ENCODE measurements around the gene NCOA4. TPM values are rescaled to one million over a fixed set of nuclear protein-coding genes. Genes with fewer than 3 reads are reported as not detected.

The NCOA4 gene
- total and polyA plus RNA-seq, 5 experiments from 2014 or later, result 90.0 to 162 (median 153) TPM

GRCh38 chr10:46026106-46026505 is 4.3 kb downstream of the NCOA4 start:
- no peaks in the 10 kb centered on the region for H3K27me3 Mint-ChIP-seq
- POLR2A ChIA-PET, result no interaction called here
- peak overlapping the region in 2 of 10 donors; percentile 34 to 43 for H3K4me3 Mint-ChIP-seq
- H3K4me1 Mint-ChIP-seq, result peaks cover 37 to 95% (median 89%) of the 10 kb centered on the region in 4 donors
- ATAC-seq (no peak), DNase-seq (no peak)
- H3K27ac Mint-ChIP-seq, result peak overlapping the region in 1 of 10 donors; percentile 82
- peaks cover 0 to 21% (median 0%) of the 10 kb centered on the region in 3 donors for H3K36me3 Mint-ChIP-seq
- H3K9me3 Mint-ChIP-seq, result no peaks in the 10 kb centered on the region

- peak overlapping the region in 8 of 10 donors; percentile 8 to 92 (median 54) for H3K27ac Mint-ChIP-seq
- no peaks in the 10 kb centered on the region for H3K27me3 Mint-ChIP-seq
- H3K4me1 Mint-ChIP-seq, result peaks cover 36 to 95% (median 91%) of the 10 kb centered on the region in 4 donors
- ATAC-seq (no peak), DNase-seq (no peak)
- peaks cover 0 to 25% (median 0%) of the 10 kb centered on the region in 3 donors for H3K36me3 Mint-ChIP-seq
- POLR2A ChIA-PET, result interaction anchor here (0.8 kb wide), 1 partner anchor 66 kb away, joined by 3 read pairs; no protein-coding TSS in a partner anchor
- H3K9me3 Mint-ChIP-seq, result no peaks in the 10 kb centered on the region
- peak overlapping the region in 7 of 10 donors; percentile 5 to 43 (median 15) for H3K4me3 Mint-ChIP-seq
These were observed 5.0 kb downstream of the NCOA4 start for GRCh38 chr10:46025406-46025805.

- H3K27ac Mint-ChIP-seq, result peak overlapping the region in 6 of 10 donors; percentile 19 to 82 (median 52)
These were observed 5.5 kb downstream of the NCOA4 start for GRCh38 chr10:46024948-46025347.

GRCh38 chr10:46022978-46023702 is 7.3 kb downstream of the NCOA4 start:
- ATAC-seq (peak; percentile 94 to 98), DNase-seq (peak; percentile 62 to 84 (median 72))
- peak overlapping the region; percentile 78 to 93 (median 88) for H3K4me3 Mint-ChIP-seq
- no peaks in the 10 kb centered on the region for H3K27me3 Mint-ChIP-seq
- peaks cover 0 to 26% (median 0%) of the 10 kb centered on the region in 3 donors for H3K36me3 Mint-ChIP-seq
- H3K9me3 Mint-ChIP-seq, result no peaks in the 10 kb centered on the region
- POLR2A ChIA-PET, result interaction anchor here (1.1 to 1.5 kb wide), 2 partner anchors 71 to 246 kb away, joined by 3 read pairs; no protein-coding TSS in a partner anchor
- peaks cover 39 to 96% (median 94%) of the 10 kb centered on the region in 4 donors for H3K4me1 Mint-ChIP-seq
- H3K27ac Mint-ChIP-seq, result peak overlapping the region; percentile 73 to 94 (median 84)

More at GRCh38 chr10:46024948-46025347, 5.5 kb downstream of the NCOA4 start:
- Mint-ChIP-seq H3K4me1 (peaks cover 35 to 96% (median 94%) of the 10 kb centered on the region in 4 donors), H3K9me3 (no peaks in the 10 kb centered on the region), H3K27me3 (no peaks in the 10 kb centered on the region), H3K36me3 (peaks cover 0 to 25% (median 0%) of the 10 kb centered on the region in 3 donors), H3K4me3 (peak overlapping the region in 6 of 10 donors; percentile 4 to 90 (median 26))
- POLR2A ChIA-PET, result interaction anchor here (0.8 kb wide), 1 partner anchor 67 kb away, joined by 3 read pairs; no protein-coding TSS in a partner anchor
- ATAC-seq, result no peak
- DNase-seq, result no peak

GRCh38 chr10:46020344-46020657 is 10.1 kb downstream of the NCOA4 start:
- Mint-ChIP-seq H3K27ac (peak overlapping the region in 8 of 10 donors; percentile 51 to 88 (median 85)), H3K27me3 (no peaks in the 10 kb centered on the region), H3K9me3 (no peaks in the 10 kb centered on the region), H3K4me3 (peak overlapping the region in 5 of 10 donors; percentile 33 to 81 (median 60)), H3K4me1 (peaks cover 32 to 87% (median 80%) of the 10 kb centered on the region in 4 donors), H3K36me3 (peaks cover 0 to 36% (median 0%) of the 10 kb centered on the region in 3 donors)
- ATAC-seq (no peak), DNase-seq (no peak)
- POLR2A ChIA-PET, result interaction anchor here (0.8 kb wide), 1 partner anchor 13 kb away, joined by 10 read pairs; no protein-coding TSS in a partner anchor

GRCh38 chr10:46019569-46020343 is 10.7 kb downstream of the NCOA4 start:
- Mint-ChIP-seq H3K27ac (peak overlapping the region; percentile 51 to 92 (median 85)), H3K27me3 (no peaks in the 10 kb centered on the region), H3K4me1 (peaks cover 30 to 82% (median 75%) of the 10 kb centered on the region in 4 donors), H3K4me3 (peak overlapping the region in 9 of 10 donors; percentile 27 to 81 (median 63)), H3K36me3 (peaks cover 0 to 40% (median under 1%) of the 10 kb centered on the region in 3 donors), H3K9me3 (no peaks in the 10 kb centered on the region)
- POLR2A ChIA-PET, result interaction anchor here (0.7 to 0.8 kb wide), 3 partner anchors 10 to 58 kb away, joined by 3 to 10 read pairs (median 3); no protein-coding TSS in a partner anchor
- peak in 2 of 10 donors; percentile 28 to 29 for DNase-seq
- ATAC-seq, result peak; percentile 23 to 56

GRCh38 chr10:46019177-46019528 is 11.3 kb downstream of the NCOA4 start:
- POLR2A ChIA-PET, result interaction anchor here (0.7 kb wide), 1 partner anchor 11 kb away, joined by 3 read pairs; no protein-coding TSS in a partner anchor
- no peak for DNase-seq
- no peak for ATAC-seq
- Mint-ChIP-seq H3K27ac (peak overlapping the region; percentile 37 to 88 (median 74)), H3K36me3 (peaks cover 0 to 46% (median 5%) of the 10 kb centered on the region in 3 donors), H3K27me3 (no peaks in the 10 kb centered on the region), H3K9me3 (no peaks in the 10 kb centered on the region), H3K4me3 (peak overlapping the region in 5 of 10 donors; percentile 18 to 81 (median 64)), H3K4me1 (peaks cover 28 to 76% (median 69%) of the 10 kb centered on the region in 4 donors)

- POLR2A ChIA-PET, result no interaction called here
- peak overlapping the region in 8 of 10 donors; percentile 14 to 86 (median 62) for H3K27ac Mint-ChIP-seq
- no peak for ATAC-seq
- H3K9me3 Mint-ChIP-seq, result no peaks in the 10 kb centered on the region
- peak overlapping the region in 3 of 10 donors; percentile 14 to 43 (median 20) for H3K4me3 Mint-ChIP-seq
- no peaks in the 10 kb centered on the region for H3K27me3 Mint-ChIP-seq
- DNase-seq, result no peak
- peaks cover 0 to 51% (median 5%) of the 10 kb centered on the region in 3 donors for H3K36me3 Mint-ChIP-seq
- peaks cover 25 to 70% (median 64%) of the 10 kb centered on the region in 4 donors for H3K4me1 Mint-ChIP-seq
These were observed 11.8 kb downstream of the NCOA4 start for GRCh38 chr10:46018453-46019176.

- Mint-ChIP-seq H3K4me3 (peak overlapping the region in 1 of 10 donors; percentile 14), H3K4me1 (peaks cover 23 to 62% (median 57%) of the 10 kb centered on the region in 4 donors), H3K9me3 (no peaks in the 10 kb centered on the region), H3K27me3 (no peaks in the 10 kb centered on the region), H3K27ac (peak overlapping the region in 8 of 10 donors; percentile 12 to 84 (median 48)), H3K36me3 (peaks cover 0 to 60% (median 5%) of the 10 kb centered on the region in 3 donors)
- DNase-seq (no peak), ATAC-seq (no peak)
- POLR2A ChIA-PET, result interaction anchor here (0.6 kb wide), 1 partner anchor 10 kb away, joined by 7 read pairs; no protein-coding TSS in a partner anchor
These were observed 12.7 kb downstream of the NCOA4 start for GRCh38 chr10:46017733-46018132.

- H3K36me3 Mint-ChIP-seq, result peaks cover 0 to 63% (median 5%) of the 10 kb centered on the region in 3 donors
- no peaks in the 10 kb centered on the region for H3K27me3 Mint-ChIP-seq
- no peak for ATAC-seq
- H3K27ac Mint-ChIP-seq, result peak overlapping the region in 9 of 10 donors; percentile 5 to 82 (median 53)
- H3K9me3 Mint-ChIP-seq, result no peaks in the 10 kb centered on the region
- POLR2A ChIA-PET, result no interaction called here
- no peak for DNase-seq
- no peak overlapping the region for H3K4me3 Mint-ChIP-seq
- peaks cover 19 to 54% (median 50%) of the 10 kb centered on the region in 4 donors for H3K4me1 Mint-ChIP-seq
These were observed 13.6 kb downstream of the NCOA4 start for GRCh38 chr10:46016811-46017210.

GRCh38 chr10:46016190-46016589 is 14.2 kb downstream of the NCOA4 start:
- H3K4me3 Mint-ChIP-seq, result no peak overlapping the region
- H3K9me3 Mint-ChIP-seq, result no peaks in the 10 kb centered on the region
- H3K27me3 Mint-ChIP-seq, result no peaks in the 10 kb centered on the region
- peaks cover 0 to 69% (median 5%) of the 10 kb centered on the region in 3 donors for H3K36me3 Mint-ChIP-seq
- H3K4me1 Mint-ChIP-seq, result peaks cover 19 to 50% (median 44%) of the 10 kb centered on the region in 4 donors
- POLR2A ChIA-PET, result no interaction called here
- no peak for DNase-seq
- peak overlapping the region in 4 of 10 donors; percentile 31 to 82 (median 64) for H3K27ac Mint-ChIP-seq
- no peak for ATAC-seq

All from naive thymus-derived CD8-positive, alpha-beta T cell (primary cell).